ENCODE data around the gene CAMK1D.

- TF ChIP-seq CTCF (IDR thresholded peaks at IDR 0.05) (no peak), POLR2A (IDR thresholded peaks at IDR 0.05) (no peak)
Measured at GRCh38 chr10:12811826-12812225, 462.5 kb downstream of the CAMK1D start.
